GM12873 (cell line): Measurements from ENCODE around the gene CCNDBP1.

Experiments used
- CTCF ChIP-seq: IDR thresholded peaks from 2 replicates; pipeline ENCODE4 v1.5.1; 2012; ENCODE audit warnings: low read depth, mild to moderate bottlenecking, moderate library complexity, low read length, control low read depth; ENCODE audit not compliant: insufficient read depth; ENCODE audit errors: missing control alignments

Gene CCNDBP1

DNA sequence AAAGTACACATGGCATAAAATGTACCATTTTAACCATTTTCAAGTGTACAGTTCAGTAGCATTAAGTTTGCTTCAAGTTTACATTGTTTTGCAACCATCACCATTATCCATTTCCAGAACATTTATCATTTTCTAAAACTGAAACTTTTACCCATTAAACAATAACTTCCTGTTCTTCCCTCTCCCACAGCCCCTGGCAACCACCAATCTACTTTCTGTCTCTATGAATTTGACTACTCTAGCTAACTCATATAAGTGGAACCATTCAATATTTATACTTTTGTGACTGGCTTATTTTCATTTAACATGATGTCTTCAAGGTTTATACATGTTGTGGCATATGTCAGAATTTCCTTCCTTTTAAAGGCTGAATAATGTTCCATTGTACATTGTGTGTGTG is 31.9 kb upstream of the CCNDBP1 start:
- TF ChIP-seq CTCF, result no peak

DNA sequence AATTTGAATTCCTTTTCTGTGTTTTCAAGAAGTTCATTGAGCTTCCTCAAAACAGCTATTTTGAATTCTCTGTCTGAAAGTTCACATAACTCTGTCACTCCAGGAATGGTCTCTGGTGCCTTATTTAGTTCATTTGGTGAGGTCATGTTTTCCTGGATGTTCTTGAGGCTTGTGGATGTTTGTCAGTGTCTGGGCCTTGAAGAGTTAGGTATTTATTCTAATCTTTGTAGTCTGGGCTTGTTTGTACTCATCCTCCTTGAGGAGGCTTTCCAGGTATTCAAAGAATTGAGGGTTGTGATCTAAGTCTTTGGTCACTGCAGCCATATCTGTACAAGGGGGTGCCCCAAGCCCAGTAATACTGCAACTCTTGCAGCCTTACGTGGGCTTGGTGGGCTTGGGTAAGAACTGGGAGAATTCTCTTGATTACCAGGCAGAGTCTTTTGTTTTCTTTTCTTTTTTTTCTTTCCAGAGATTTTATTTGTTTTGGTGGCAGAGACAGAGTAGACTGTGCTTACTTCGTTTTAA is 19.3 kb upstream of the CCNDBP1 start:
- no peak for TF ChIP-seq CTCF

- no peak for TF ChIP-seq CTCF
Observed at GRCh38 chr15:43168192-43169107, 16.8 kb upstream of the CCNDBP1 start.

DNA sequence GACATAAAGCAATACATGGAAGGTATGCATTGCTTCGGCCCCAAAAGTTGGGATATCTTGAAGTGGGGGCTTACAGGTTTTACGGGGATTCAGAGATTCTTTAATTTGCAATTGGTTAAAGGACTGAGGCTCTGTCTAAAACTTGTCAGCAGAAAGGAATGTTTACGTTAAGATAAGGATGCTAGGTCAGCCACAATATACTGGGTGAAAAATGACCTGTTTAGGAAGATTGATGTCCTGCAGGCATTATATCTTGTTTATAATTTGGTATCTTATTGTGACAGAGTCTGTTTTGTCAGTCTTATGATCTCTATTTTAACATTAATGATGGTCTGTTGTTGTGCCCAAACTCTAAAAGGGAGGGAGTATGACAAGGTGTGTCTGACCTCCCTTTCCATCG is 15.3 kb upstream of the CCNDBP1 start:
- no peak for TF ChIP-seq CTCF

GRCh38 chr15:43183270-43183669 is 1.9 kb upstream of the CCNDBP1 start:
- no peak for TF ChIP-seq CTCF

GRCh38 chr15:43184407-43185124 is 637 bp upstream of the CCNDBP1 start:
- no peak for TF ChIP-seq CTCF

GRCh38 chr15:43186003-43186353 is 775 bp downstream of the CCNDBP1 start:
- TF ChIP-seq CTCF, result no peak
